Measurements from ENCODE around the gene CSNK2A3. TPM values are rescaled to one million over a fixed set of nuclear protein-coding genes. Genes with fewer than 3 reads are reported as not detected.

CSNK2A3 gene
- total and polyA plus RNA-seq, 4 experiments from 2014 or later = 0.32 to 1.6 (median 1.0) TPM

DNA sequence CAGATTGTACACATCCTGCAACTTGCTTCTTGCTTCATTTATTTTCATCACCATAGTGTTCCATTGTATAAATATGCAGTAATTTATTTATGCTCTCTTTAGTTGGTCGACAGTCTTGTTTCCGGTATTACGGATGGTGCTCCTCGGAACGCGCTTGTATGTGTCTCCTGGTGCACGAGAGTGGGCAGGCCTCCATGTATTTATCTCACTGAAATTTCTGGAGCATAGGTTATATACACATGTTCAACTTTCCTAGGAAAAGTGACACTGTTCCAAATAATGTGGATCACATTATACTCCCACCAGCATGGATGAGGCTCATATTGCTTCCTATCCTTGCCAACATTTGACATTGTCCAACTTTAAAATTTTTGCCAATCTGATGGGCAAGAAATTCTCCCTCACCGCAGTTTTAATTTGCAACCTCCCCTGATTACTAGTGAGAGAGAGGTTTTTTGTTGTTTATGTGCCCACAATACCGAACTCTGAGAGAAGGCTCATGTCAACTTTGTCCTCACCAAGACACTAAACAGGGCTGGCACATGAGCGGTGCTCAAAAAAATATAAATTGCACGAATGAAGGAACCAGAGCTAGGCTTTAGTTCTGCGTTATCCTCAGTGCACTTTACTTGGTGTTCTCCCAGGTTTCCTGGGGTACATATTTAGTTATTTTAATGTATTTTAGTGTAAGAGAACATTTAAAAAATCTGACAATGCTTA is 3.8 kb downstream of the CSNK2A3 start:
- ChIA-PET POLR2A (ENCODE audit: partially characterized antibody) (no interaction called here), CTCF (ENCODE audit: partially characterized antibody) (no interaction called here)
- Histone ChIP-seq H3K9me3 (ENCODE audit: control insufficient read depth in 1 of 2, low read length in 2 of 2) (no peaks in the 10 kb centered on the region), H3K36me3 (ENCODE audit: insufficient read depth, low read length) (no peaks in the 10 kb centered on the region), H3K27ac (ENCODE audit: low read depth, low read length) (no peak overlapping the region), H3K4me3 (ENCODE audit: low read length in 2 of 2) (no peak overlapping the region), H3K27me3 (ENCODE audit: insufficient read depth, low read length) (no peaks in the 10 kb centered on the region), H3K4me1 (ENCODE audit: insufficient read depth, low read length) (no peaks in the 10 kb centered on the region)
- H3K4me3 Mint-ChIP-seq = no peak overlapping the region
- no peak for DNase-seq
- no peaks in the 10 kb centered on the region for H3K9me3 Mint-ChIP-seq
- H3K4me1 Mint-ChIP-seq = no peaks in the 10 kb centered on the region
- intact Hi-C loops (cut with micrococcal nuclease) = no loop called here
- H3K27ac Mint-ChIP-seq = no peak overlapping the region
- no peaks in the 10 kb centered on the region for H3K36me3 Mint-ChIP-seq
- peaks cover 2 to 4% of the 10 kb centered on the region in 2 donors for H3K27me3 Mint-ChIP-seq

DNA sequence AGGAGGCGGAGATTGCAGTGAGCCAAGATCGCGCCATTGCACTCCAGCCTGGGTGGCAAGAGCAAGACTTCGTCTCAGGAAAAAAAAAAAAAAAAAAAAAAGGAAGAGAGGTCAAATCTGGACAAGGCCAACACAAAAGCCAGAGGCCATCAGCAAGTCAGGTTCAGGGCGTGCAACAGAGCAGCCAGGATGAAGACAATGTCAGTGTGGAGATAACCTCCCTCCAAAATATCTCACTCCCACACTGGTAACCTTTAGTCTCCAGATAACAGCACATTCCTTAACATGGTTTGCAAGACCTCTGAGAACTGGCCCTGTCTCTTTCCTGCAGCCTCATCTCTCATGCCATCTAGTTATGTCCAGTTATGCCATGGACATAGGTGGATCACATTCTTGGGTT is 4.7 kb downstream of the CSNK2A3 start:
- DNase-seq = no peak
- Histone ChIP-seq H3K27ac (ENCODE audit: low read depth, low read length) (no peak overlapping the region), H3K27me3 (ENCODE audit: insufficient read depth, low read length) (no peaks in the 10 kb centered on the region), H3K36me3 (ENCODE audit: insufficient read depth, low read length) (no peaks in the 10 kb centered on the region), H3K4me3 (ENCODE audit: low read length in 2 of 2) (no peak overlapping the region), H3K4me1 (ENCODE audit: insufficient read depth, low read length) (no peaks in the 10 kb centered on the region), H3K9me3 (ENCODE audit: control insufficient read depth in 1 of 2, low read length in 2 of 2) (no peaks in the 10 kb centered on the region)
- H3K4me1 Mint-ChIP-seq = no peaks in the 10 kb centered on the region
- no peaks in the 10 kb centered on the region for H3K9me3 Mint-ChIP-seq
- H3K27me3 Mint-ChIP-seq = peaks cover 2 to 4% of the 10 kb centered on the region in 2 donors
- intact Hi-C loops (cut with micrococcal nuclease) = no loop called here
- CTCF ChIA-PET (ENCODE audit: partially characterized antibody) = no interaction called here
- POLR2A ChIA-PET (ENCODE audit: partially characterized antibody) = no interaction called here
- H3K36me3 Mint-ChIP-seq = no peaks in the 10 kb centered on the region
- no peak overlapping the region for H3K4me3 Mint-ChIP-seq
- H3K27ac Mint-ChIP-seq = no peak overlapping the region

DNA sequence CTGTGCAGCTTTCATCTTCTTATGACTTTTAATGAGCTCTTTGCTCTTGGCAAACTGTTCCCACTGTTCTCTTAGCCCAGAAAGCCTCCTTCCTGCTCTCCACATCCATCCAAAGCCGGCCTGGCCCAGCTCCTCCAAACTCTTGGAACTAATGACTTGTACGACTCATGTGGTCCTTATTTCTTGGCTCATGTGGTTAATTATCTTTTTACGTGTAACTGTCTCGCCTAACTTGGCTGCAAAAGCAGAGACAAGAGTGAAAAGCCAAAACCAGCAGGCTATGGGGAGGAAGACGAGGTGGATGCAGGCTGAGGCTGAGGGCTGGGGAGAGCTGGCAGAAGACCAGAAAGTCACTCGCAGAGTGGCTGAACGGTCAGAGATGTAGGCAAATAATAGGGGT is 5.5 kb downstream of the CSNK2A3 start:
- intact Hi-C loops (cut with micrococcal nuclease) = no loop called here
- no peak for DNase-seq
- CTCF ChIA-PET (ENCODE audit: partially characterized antibody) = no interaction called here
- Mint-ChIP-seq H3K4me3 (no peak overlapping the region), H3K4me1 (no peaks in the 10 kb centered on the region), H3K27me3 (peaks cover 2 to 4% of the 10 kb centered on the region in 2 donors), H3K9me3 (no peaks in the 10 kb centered on the region), H3K27ac (no peak overlapping the region), H3K36me3 (no peaks in the 10 kb centered on the region)
- no peaks in the 10 kb centered on the region for H3K4me1 ChIP-seq (ENCODE audit: insufficient read depth, low read length)
- POLR2A ChIA-PET (ENCODE audit: partially characterized antibody) = no interaction called here
- no peaks in the 10 kb centered on the region for H3K9me3 ChIP-seq (ENCODE audit: control insufficient read depth in 1 of 2, low read length in 2 of 2)
- no peak overlapping the region for H3K27ac ChIP-seq (ENCODE audit: low read depth, low read length)
- H3K36me3 ChIP-seq (ENCODE audit: insufficient read depth, low read length) = no peaks in the 10 kb centered on the region
- H3K4me3 ChIP-seq (ENCODE audit: low read length in 2 of 2) = no peak overlapping the region
- H3K27me3 ChIP-seq (ENCODE audit: insufficient read depth, low read length) = no peaks in the 10 kb centered on the region

DNA sequence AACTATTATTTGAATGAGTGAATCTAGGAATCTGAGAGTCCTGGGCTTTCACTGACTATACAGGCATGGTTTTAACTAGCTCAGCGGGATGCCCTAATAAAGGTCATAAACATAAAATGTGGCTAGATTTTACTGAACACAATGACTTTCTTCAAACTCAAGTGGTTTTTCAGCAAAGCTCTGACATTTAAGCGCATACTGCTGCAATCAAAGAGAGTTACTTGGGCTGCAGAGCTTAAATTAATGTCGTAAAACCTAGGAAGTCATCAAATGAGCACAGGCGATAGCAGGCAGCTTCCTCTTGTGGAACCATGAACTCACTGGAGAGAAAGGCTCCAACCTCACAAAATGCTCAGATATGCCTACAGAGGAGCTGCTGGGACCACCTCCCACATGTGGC is 6.7 kb downstream of the CSNK2A3 start:
- Mint-ChIP-seq H3K36me3 (no peaks in the 10 kb centered on the region), H3K27ac (no peak overlapping the region), H3K4me3 (no peak overlapping the region), H3K9me3 (no peaks in the 10 kb centered on the region), H3K27me3 (peaks cover 2 to 4% of the 10 kb centered on the region in 2 donors), H3K4me1 (no peaks in the 10 kb centered on the region)
- Histone ChIP-seq H3K27ac (ENCODE audit: low read depth, low read length) (no peak overlapping the region), H3K36me3 (ENCODE audit: insufficient read depth, low read length) (no peaks in the 10 kb centered on the region), H3K4me1 (ENCODE audit: insufficient read depth, low read length) (no peaks in the 10 kb centered on the region), H3K9me3 (ENCODE audit: control insufficient read depth in 1 of 2, low read length in 2 of 2) (no peaks in the 10 kb centered on the region), H3K4me3 (ENCODE audit: low read length in 2 of 2) (no peak overlapping the region), H3K27me3 (ENCODE audit: insufficient read depth, low read length) (no peaks in the 10 kb centered on the region)
- POLR2A ChIA-PET (ENCODE audit: partially characterized antibody) = no interaction called here
- no peak for DNase-seq
- intact Hi-C loops (cut with micrococcal nuclease) = no loop called here
- CTCF ChIA-PET (ENCODE audit: partially characterized antibody) = no interaction called here

DNA sequence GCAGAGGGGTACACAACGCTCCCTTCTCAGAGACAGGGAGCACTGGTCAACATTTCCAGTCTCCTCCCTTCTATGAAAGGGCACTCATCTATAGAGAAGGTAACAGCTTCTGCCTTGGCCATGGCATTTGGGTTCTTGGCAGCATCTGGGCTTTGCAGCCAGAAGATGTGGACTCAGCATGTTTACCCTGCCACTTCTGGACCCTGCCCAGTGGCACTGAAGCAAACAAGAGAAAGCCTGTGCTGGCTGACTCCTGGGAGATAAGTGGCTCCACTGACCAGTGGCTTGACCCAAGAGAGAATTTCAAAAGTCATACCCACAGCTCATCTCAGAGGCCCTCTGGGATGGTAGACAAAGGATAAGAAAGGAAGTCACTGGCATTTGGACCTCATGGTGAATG is 8.0 kb downstream of the CSNK2A3 start:
- no peak for DNase-seq
- Histone ChIP-seq H3K4me3 (ENCODE audit: low read length in 2 of 2) (no peak overlapping the region), H3K4me1 (ENCODE audit: insufficient read depth, low read length) (no peaks in the 10 kb centered on the region), H3K27ac (ENCODE audit: low read depth, low read length) (no peak overlapping the region), H3K27me3 (ENCODE audit: insufficient read depth, low read length) (no peaks in the 10 kb centered on the region), H3K36me3 (ENCODE audit: insufficient read depth, low read length) (no peaks in the 10 kb centered on the region), H3K9me3 (ENCODE audit: control insufficient read depth in 1 of 2, low read length in 2 of 2) (no peaks in the 10 kb centered on the region)
- Mint-ChIP-seq H3K4me3 (no peak overlapping the region), H3K27ac (peak overlapping the region in 1 of 7 donors; percentile 19), H3K36me3 (no peaks in the 10 kb centered on the region), H3K9me3 (no peaks in the 10 kb centered on the region), H3K27me3 (peaks cover 2 to 4% of the 10 kb centered on the region in 2 donors), H3K4me1 (no peaks in the 10 kb centered on the region)
- ChIA-PET CTCF (ENCODE audit: partially characterized antibody) (no interaction called here), POLR2A (ENCODE audit: partially characterized antibody) (no interaction called here)
- intact Hi-C loops (cut with micrococcal nuclease) = no loop called here

DNA sequence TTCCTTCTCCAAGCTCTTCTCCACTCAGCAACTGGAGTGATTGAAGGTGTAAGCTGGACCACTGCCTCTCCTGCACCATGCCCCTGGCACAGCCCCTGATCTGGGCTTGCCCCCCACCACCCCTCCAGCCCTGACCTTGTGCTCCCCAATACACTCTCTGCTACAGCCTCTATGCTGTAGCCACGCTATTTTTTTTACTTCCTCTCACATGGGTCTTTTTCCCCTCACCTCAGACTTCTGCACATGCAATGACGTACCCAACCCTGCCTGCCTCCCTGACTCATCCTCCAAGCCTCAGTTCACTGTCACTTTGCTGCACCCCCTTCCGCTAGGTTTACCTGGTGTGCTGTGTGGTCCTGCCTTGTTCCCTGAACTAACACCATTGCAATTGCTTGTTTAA is 9.0 kb downstream of the CSNK2A3 start:
- Histone ChIP-seq H3K4me1 (ENCODE audit: insufficient read depth, low read length) (no peaks in the 10 kb centered on the region), H3K9me3 (ENCODE audit: control insufficient read depth in 1 of 2, low read length in 2 of 2) (no peaks in the 10 kb centered on the region), H3K4me3 (ENCODE audit: low read length in 2 of 2) (no peak overlapping the region), H3K27me3 (ENCODE audit: insufficient read depth, low read length) (no peaks in the 10 kb centered on the region), H3K36me3 (ENCODE audit: insufficient read depth, low read length) (no peaks in the 10 kb centered on the region), H3K27ac (ENCODE audit: low read depth, low read length) (no peak overlapping the region)
- CTCF ChIA-PET (ENCODE audit: partially characterized antibody) = no interaction called here
- Mint-ChIP-seq H3K9me3 (no peaks in the 10 kb centered on the region), H3K27me3 (peaks cover 4% of the 10 kb centered on the region in 2 donors), H3K27ac (no peak overlapping the region), H3K4me3 (no peak overlapping the region), H3K4me1 (no peaks in the 10 kb centered on the region), H3K36me3 (no peaks in the 10 kb centered on the region)
- intact Hi-C loops (cut with micrococcal nuclease) = no loop called here
- no peak for DNase-seq
- POLR2A ChIA-PET (ENCODE audit: partially characterized antibody) = no interaction called here

DNA sequence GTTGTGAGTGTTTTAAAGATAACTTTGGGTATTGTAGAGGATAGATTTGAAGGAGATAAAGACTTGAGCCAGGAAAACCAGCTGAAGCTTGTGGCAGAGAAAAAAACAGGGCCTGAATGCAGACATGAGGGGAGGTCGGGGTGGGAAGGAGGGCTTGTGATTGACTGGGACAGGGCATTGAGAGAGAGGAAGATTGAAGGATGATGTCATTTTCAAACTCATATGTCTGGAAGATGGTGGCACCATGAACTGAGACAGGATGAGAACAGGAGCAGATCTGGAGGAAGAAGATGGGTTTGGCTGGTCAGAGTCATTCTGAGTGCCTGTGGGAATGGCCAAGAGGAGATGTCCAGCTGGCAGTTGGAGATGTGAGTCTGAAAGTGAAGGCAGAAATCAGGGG is 14.7 kb downstream of the CSNK2A3 start:
- Histone ChIP-seq H3K4me1 (ENCODE audit: insufficient read depth, low read length) (no peaks in the 10 kb centered on the region), H3K4me3 (ENCODE audit: low read length in 2 of 2) (no peak overlapping the region), H3K27ac (ENCODE audit: low read depth, low read length) (no peak overlapping the region), H3K27me3 (ENCODE audit: insufficient read depth, low read length) (no peaks in the 10 kb centered on the region), H3K9me3 (ENCODE audit: control insufficient read depth in 1 of 2, low read length in 2 of 2) (no peaks in the 10 kb centered on the region), H3K36me3 (ENCODE audit: insufficient read depth, low read length) (no peaks in the 10 kb centered on the region)
- H3K4me3 Mint-ChIP-seq = no peak overlapping the region
- intact Hi-C loops (cut with micrococcal nuclease) = no loop called here
- H3K36me3 Mint-ChIP-seq = no peaks in the 10 kb centered on the region
- CTCF ChIA-PET (ENCODE audit: partially characterized antibody) = no interaction called here
- no peak for DNase-seq
- peaks cover 0 to 1% (median 0%) of the 10 kb centered on the region in 4 donors for H3K4me1 Mint-ChIP-seq
- H3K27me3 Mint-ChIP-seq = peaks cover 10 to 13% of the 10 kb centered on the region in 2 donors
- no peaks in the 10 kb centered on the region for H3K9me3 Mint-ChIP-seq
- no peak overlapping the region for H3K27ac Mint-ChIP-seq
- POLR2A ChIA-PET (ENCODE audit: partially characterized antibody) = no interaction called here

DNA sequence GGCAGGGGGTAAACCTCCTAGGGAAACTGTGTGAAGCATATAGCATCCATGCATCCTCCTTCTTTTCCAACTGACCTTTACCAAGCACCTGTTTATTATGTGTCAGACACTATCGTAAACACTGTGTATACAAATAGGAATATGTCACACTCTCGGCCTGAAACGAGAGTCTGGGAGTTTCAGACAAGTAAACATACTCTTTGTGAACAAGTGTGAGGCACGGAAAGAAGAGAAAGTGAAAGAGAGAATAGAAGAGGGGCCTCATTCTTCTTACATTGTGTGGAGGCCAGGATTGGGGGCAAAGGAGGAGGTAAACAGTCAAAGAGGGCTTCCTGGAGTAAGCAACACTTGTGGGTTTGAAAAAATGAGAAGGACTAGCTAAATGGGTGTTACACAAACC is 16.4 kb downstream of the CSNK2A3 start:
- no peaks in the 10 kb centered on the region for H3K9me3 Mint-ChIP-seq
- POLR2A ChIA-PET (ENCODE audit: partially characterized antibody) = no interaction called here

More for the DNA sequence above, 16.4 kb downstream of the CSNK2A3 start:
- CTCF ChIA-PET (ENCODE audit: partially characterized antibody) = no interaction called here
- intact Hi-C loops (cut with micrococcal nuclease) = no loop called here
- peaks cover 0 to 1% (median 0%) of the 10 kb centered on the region in 4 donors for H3K4me1 Mint-ChIP-seq
- H3K9me3 ChIP-seq (ENCODE audit: control insufficient read depth in 1 of 2, low read length in 2 of 2) = no peaks in the 10 kb centered on the region
- H3K27me3 Mint-ChIP-seq = peaks cover 10 to 13% of the 10 kb centered on the region in 2 donors
- H3K27ac ChIP-seq (ENCODE audit: low read depth, low read length) = no peak overlapping the region
- H3K4me3 Mint-ChIP-seq = no peak overlapping the region
- H3K36me3 Mint-ChIP-seq = no peaks in the 10 kb centered on the region
- H3K4me1 ChIP-seq (ENCODE audit: insufficient read depth, low read length) = no peaks in the 10 kb centered on the region
- DNase-seq = no peak
- no peak overlapping the region for H3K27ac Mint-ChIP-seq
- H3K36me3 ChIP-seq (ENCODE audit: insufficient read depth, low read length) = no peaks in the 10 kb centered on the region
- H3K27me3 ChIP-seq (ENCODE audit: insufficient read depth, low read length) = no peaks in the 10 kb centered on the region
- H3K4me3 ChIP-seq (ENCODE audit: low read length in 2 of 2) = no peak overlapping the region

Measured in CD4-positive, alpha-beta memory T cell (primary cell).